GM12873 (cell line): ENCODE measurements around the gene DCC.

Source experiments
- TF ChIP-seq, protein P1 (sequence below): IDR thresholded peaks from 2 replicates; pipeline ENCODE4 v1.5.1; 2012; ENCODE audit warnings: low read depth, mild to moderate bottlenecking, moderate library complexity, low read length, control low read depth; ENCODE audit not compliant: insufficient read depth; ENCODE audit errors: missing control alignments

DCC gene

DNA sequence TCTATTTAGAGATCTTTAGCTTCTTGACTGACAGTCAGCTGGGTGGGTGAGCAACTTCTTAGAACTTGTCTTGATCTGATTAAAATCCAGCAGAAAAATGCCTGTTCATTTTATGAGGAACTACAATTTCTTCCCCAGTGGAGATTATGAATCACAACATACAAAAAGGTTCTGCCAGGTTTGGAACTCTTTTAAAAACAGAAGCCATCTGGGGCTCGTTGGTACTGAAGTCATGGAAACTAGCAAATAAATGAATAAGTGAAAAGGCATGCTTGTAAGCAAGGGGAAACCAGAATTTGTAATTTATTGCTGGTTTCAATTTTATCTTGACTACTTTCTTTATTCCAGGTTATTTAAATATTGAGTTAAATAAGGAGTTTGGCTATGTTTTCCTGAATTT lies 1117.1 kb downstream of the DCC start:
- TF ChIP-seq, protein P1, sequence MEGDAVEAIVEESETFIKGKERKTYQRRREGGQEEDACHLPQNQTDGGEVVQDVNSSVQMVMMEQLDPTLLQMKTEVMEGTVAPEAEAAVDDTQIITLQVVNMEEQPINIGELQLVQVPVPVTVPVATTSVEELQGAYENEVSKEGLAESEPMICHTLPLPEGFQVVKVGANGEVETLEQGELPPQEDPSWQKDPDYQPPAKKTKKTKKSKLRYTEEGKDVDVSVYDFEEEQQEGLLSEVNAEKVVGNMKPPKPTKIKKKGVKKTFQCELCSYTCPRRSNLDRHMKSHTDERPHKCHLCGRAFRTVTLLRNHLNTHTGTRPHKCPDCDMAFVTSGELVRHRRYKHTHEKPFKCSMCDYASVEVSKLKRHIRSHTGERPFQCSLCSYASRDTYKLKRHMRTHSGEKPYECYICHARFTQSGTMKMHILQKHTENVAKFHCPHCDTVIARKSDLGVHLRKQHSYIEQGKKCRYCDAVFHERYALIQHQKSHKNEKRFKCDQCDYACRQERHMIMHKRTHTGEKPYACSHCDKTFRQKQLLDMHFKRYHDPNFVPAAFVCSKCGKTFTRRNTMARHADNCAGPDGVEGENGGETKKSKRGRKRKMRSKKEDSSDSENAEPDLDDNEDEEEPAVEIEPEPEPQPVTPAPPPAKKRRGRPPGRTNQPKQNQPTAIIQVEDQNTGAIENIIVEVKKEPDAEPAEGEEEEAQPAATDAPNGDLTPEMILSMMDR: no peak

GRCh38 chr18:53458268-53458667 lies 1118.3 kb downstream of the DCC start:
- TF ChIP-seq, protein P1: no peak

GRCh38 chr18:53458944-53459580 lies 1119.1 kb downstream of the DCC start:
- TF ChIP-seq, protein P1: no peak

DNA sequence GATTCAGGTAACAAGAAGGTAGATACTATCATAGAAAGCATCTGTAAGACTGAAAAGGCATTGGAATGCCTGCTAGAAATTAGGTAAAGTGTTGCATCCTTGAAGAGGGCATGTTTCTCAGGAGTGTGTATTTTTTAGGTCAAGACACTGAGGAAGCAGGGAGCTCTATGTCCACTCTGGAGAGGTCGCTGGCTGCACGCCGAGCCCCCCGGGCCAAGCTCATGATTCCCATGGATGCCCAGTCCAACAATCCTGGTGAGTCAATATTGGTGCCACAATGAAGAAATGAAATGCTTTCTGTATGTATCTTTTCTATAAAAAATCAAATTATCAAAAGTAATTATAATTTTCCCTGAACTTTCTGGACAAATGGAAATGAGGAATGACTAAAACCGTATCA lies 1127.8 kb downstream of the DCC start:
- TF ChIP-seq, protein P1: no peak

- TF ChIP-seq, protein P1: no peak
Observed at GRCh38 chr18:53472546-53472945, 1132.5 kb downstream of the DCC start.

DNA sequence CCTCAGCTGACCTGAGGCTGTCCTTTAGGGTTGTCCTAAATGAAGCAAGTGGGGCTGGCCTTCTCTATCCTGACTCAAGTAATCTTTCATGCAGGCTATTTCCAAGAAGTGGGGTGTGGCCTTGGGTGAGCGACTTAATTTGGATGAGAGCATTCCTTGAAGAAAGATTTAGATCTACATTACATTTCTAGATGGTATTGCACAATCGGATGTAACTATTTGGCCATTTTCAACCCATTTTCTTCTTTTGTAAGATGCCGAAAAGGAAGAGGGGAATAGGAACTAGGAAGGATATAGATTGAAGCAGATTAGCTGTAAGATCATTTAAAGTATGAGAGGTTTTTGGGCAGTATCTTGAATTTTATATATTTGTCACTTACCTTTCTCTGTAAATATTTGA lies 1138.2 kb downstream of the DCC start:
- TF ChIP-seq, protein P1: no peak

GRCh38 chr18:53486296-53486695 lies 1146.3 kb downstream of the DCC start:
- TF ChIP-seq, protein P1: no peak

GRCh38 chr18:53489266-53489665 lies 1149.3 kb downstream of the DCC start:
- TF ChIP-seq, protein P1: no peak
